A549 (cell line): ENCODE data around the gene COPS3. TPM values are rescaled to one million over a fixed set of nuclear protein-coding genes. Genes with fewer than 3 reads are reported as not detected.

Experiments
- ATAC-seq, 2 experiments: fragments of 200-7000 bp in 1 of 2; fragments of >200 bp in 1 of 2; cut with Nextera tagmentation in 1 of 2; cut with Tn5 transposase in 1 of 2; 3 replicates each; pipeline versions ENCODE4 v1.8.0 to v1.9.1; 2018 to 2020; ENCODE audit warnings: mild to moderate bottlenecking in 1 of 2, moderate library complexity in 1 of 2
- CTCF ChIA-PET: fragments of 300-600 bp; sonication (Branson Sonifier 250); formaldehyde crosslinking; extraction: SDS; loops from one replicate; lab custom pipeline; 2021; ENCODE audit warnings: antibody characterized with exemption, inconsistent platforms; lab: Yijun Ruan, JAX
- POLR2A ChIA-PET: fragments of 350-600 bp; formaldehyde crosslinking; extraction: SDS; loops from one replicate; lab custom pipeline; 2021; ENCODE audit warnings: antibody characterized with exemption, inconsistent platforms; lab: Yijun Ruan, JAX
- DNase-seq, 2 experiments: peaks; one replicate each; pipeline versions ENCODE4 v3.0.0 to v3.0.0-alpha.2; 2011 to 2016; ENCODE audit warnings: low read depth in 1 of 2, low spot score in 1 of 2
- FAIRE-seq: peaks from 2 replicates; lab custom pipeline; 2011; peaks lifted over from hg19 to GRCh38; lab: Jason Lieb, UNC
- H3K27ac ChIP-seq, 2 experiments: fragments of >200 bp; sonication (Bioruptor Twin); formaldehyde crosslinking; 3 replicates each; pipeline ENCODE4 v1.5.1; 2016 to 2017
- H3K4me1 ChIP-seq: fragments of >200 bp; sonication (Bioruptor Twin); formaldehyde crosslinking; 3 replicates; pipeline ENCODE4 v1.6.1; 2016
- H3K4me2 ChIP-seq: fragments of >200 bp; sonication (Bioruptor Twin); formaldehyde crosslinking; 3 replicates; pipeline ENCODE4 v1.6.1; 2016
- H3K4me3 ChIP-seq: fragments of >200 bp; sonication (Bioruptor Twin); formaldehyde crosslinking; 3 replicates; pipeline ENCODE4 v1.5.1; 2016
- H3K9me3 ChIP-seq: fragments of >200 bp; sonication (Bioruptor Twin); formaldehyde crosslinking; 3 replicates; pipeline ENCODE4 v1.6.1; 2016
- BHLHE40 ChIP-seq: IDR thresholded peaks from 2 replicates; pipeline ENCODE4 v1.6.1; 2012; ENCODE audit warnings: low read depth, low read length, inconsistent platforms
- CBX2 ChIP-seq: fragments of 200-600 bp; sonication (generic); IDR thresholded peaks from 2 replicates; pipeline ENCODE4 v1.6.1; 2016; ENCODE audit warnings: low read depth, mild to moderate bottlenecking, borderline replicate concordance
- CEBPB ChIP-seq, 2 experiments: fragments of >200 bp in 1 of 2; sonication (Bioruptor Twin) in 1 of 2; formaldehyde crosslinking in 1 of 2; IDR thresholded peaks; 2 replicates each; pipeline ENCODE4 v1.6.1; 2012 to 2016
- CHD2 ChIP-seq: fragments of 150-350 bp; IDR thresholded peaks from 2 replicates; pipeline ENCODE4 v1.6.1; 2014; ENCODE audit warnings: low read length; ENCODE audit not compliant: partially characterized antibody
- EHMT2 ChIP-seq: fragments of 200-600 bp; sonication (generic); IDR thresholded peaks from 2 replicates; pipeline ENCODE4 v1.6.1; 2016; ENCODE audit warnings: antibody characterized with exemption, low read depth, mild to moderate bottlenecking, moderate library complexity
- EP300 ChIP-seq, 2 experiments: fragments of >200 bp; sonication (Bioruptor Twin); formaldehyde crosslinking; IDR thresholded peaks; 2 replicates in 1 of 2; 3 replicates in 1 of 2; pipeline ENCODE4 v1.6.1; 2016 to 2017
- FOSB ChIP-seq: fragments of 250-450 bp; sonication (Bioruptor Pico); IDR thresholded peaks from 2 replicates; pipeline ENCODE4 v1.5.0; 2020; ENCODE audit warnings: mild to moderate bottlenecking, moderate library complexity
- FOSL2 ChIP-seq, 2 experiments: fragments of 450-650 bp in 1 of 2; fragments of >200 bp in 1 of 2; sonication (Bioruptor Twin) in 1 of 2; formaldehyde crosslinking; IDR thresholded peaks; 2 replicates each; pipeline versions ENCODE4 v1.5.0 to v1.6.1; 2016 to 2020; ENCODE audit warnings: mild to moderate bottlenecking in 1 of 2, moderate library complexity in 1 of 2
- HDAC2 ChIP-seq: fragments of 200-600 bp; sonication (generic); IDR thresholded peaks from 2 replicates; pipeline ENCODE4 v1.6.1; 2016
- HEYL ChIP-seq: fragments of 250-450 bp; sonication (Bioruptor Pico); IDR thresholded peaks from 2 replicates; pipeline ENCODE4 v1.8.0; 2021; ENCODE audit warnings: mild to moderate bottlenecking, moderate library complexity
- HOXA7 ChIP-seq: fragments of 250-450 bp; sonication (Bioruptor Pico); IDR thresholded peaks from 2 replicates; pipeline ENCODE4 v1.5.0; 2020; ENCODE audit warnings: mild to moderate bottlenecking, moderate library complexity
- HOXB5 ChIP-seq: fragments of 250-450 bp; sonication (Bioruptor Pico); IDR thresholded peaks from 2 replicates; pipeline ENCODE4 v1.5.0; 2020; ENCODE audit warnings: mild to moderate bottlenecking, moderate library complexity
- JUN ChIP-seq, 2 experiments: fragments of >200 bp; sonication (Bioruptor Twin); formaldehyde crosslinking; IDR thresholded peaks; 2 replicates in 1 of 2; 3 replicates in 1 of 2; pipeline ENCODE4 v1.6.1; 2016 to 2017
- JUNB ChIP-seq: fragments of >200 bp; sonication (Bioruptor Twin); formaldehyde crosslinking; IDR thresholded peaks from 2 replicates; pipeline ENCODE4 v1.6.1; 2016
- KDM5A ChIP-seq: fragments of 200-600 bp; sonication (generic); IDR thresholded peaks from 2 replicates; pipeline ENCODE4 v1.6.1; 2016; ENCODE audit warnings: antibody characterized with exemption, mild to moderate bottlenecking
- MAFK ChIP-seq: fragments of 450-650 bp; IDR thresholded peaks from 2 replicates; pipeline ENCODE4 v1.6.1; 2014; ENCODE audit not compliant: partially characterized antibody
- NFE2L2 ChIP-seq: fragments of 150-350 bp; conservative IDR thresholded peaks from 2 replicates; pipeline ENCODE4 v1.6.1; 2014; ENCODE audit warnings: low read length
- NPAS2 ChIP-seq: fragments of 250-450 bp; sonication (Bioruptor Pico); IDR thresholded peaks from 2 replicates; pipeline ENCODE4 v1.8.0; 2022; ENCODE audit warnings: mild to moderate bottlenecking, moderate library complexity, borderline replicate concordance
- NR3C1 ChIP-seq: fragments of >200 bp; sonication (Bioruptor Twin); formaldehyde crosslinking; IDR thresholded peaks from 3 replicates; pipeline ENCODE4 v1.6.1; 2017
- PHF8 ChIP-seq: fragments of 200-600 bp; sonication (generic); IDR thresholded peaks from 2 replicates; pipeline ENCODE4 v1.6.1; 2016; ENCODE audit warnings: low read depth, mild to moderate bottlenecking, antibody characterized with exemption, moderate library complexity, borderline replicate concordance
- POLR2AphosphoS2 ChIP-seq: conservative IDR thresholded peaks from 2 replicates; pipeline ENCODE4 v1.6.1; 2012; ENCODE audit warnings: low read length, improper control_type of control experiment, inconsistent platforms
- RAD21 ChIP-seq, 2 experiments: fragments of >200 bp in 1 of 2; sonication (Bioruptor Twin) in 1 of 2; formaldehyde crosslinking in 1 of 2; IDR thresholded peaks in 1 of 2; conservative IDR thresholded peaks in 1 of 2; 2 replicates in 1 of 2; 3 replicates in 1 of 2; pipeline ENCODE4 v1.6.1; 2012 to 2018; ENCODE audit warnings: inconsistent platforms in 1 of 2
- RNF2 ChIP-seq: fragments of 200-600 bp; sonication (generic); IDR thresholded peaks from 2 replicates; pipeline ENCODE4 v1.6.1; 2016; ENCODE audit warnings: low read depth, mild to moderate bottlenecking, antibody characterized with exemption, moderate library complexity, borderline replicate concordance
- ZFP36 ChIP-seq: fragments of 450-650 bp; IDR thresholded peaks from 2 replicates; pipeline ENCODE4 v1.6.1; 2014; ENCODE audit warnings: borderline replicate concordance; ENCODE audit not compliant: partially characterized antibody
- ZNF302 ChIP-seq: fragments of 250-450 bp; sonication (Bioruptor Pico); IDR thresholded peaks from 2 replicates; pipeline ENCODE4 v1.9.0; 2021; ENCODE audit warnings: inconsistent platforms, mild to moderate bottlenecking, moderate library complexity
- WGBS: methylation state at CpG from one replicate; pipeline ENCODE4 v1.1.6; 2017; ENCODE audit errors: missing lambda C conversion rate; 5-methylcytosine and 5-hydroxymethylcytosine counted together
- polyA plus RNA-seq, 4 experiments: library from polyadenylated mRNA; depleted of rRNA in 3 of 4; stranded (reverse); fragments of >200 nt; fragmentation: RNase III in 1 of 4; extraction: RNeasy Plus Mini Kit Qiagen cat#74134 plus additional on column Dnase treatment in 1 of 4; gene quantifications; 2 replicates in 3 of 4; 3 replicates in 1 of 4; pipeline ENCODE4 v1.2.3, GENCODE V29; 2011 to 2017
- TF ChIP-seq, protein P1 (sequence below): fragments of >200 bp; sonication (Bioruptor Twin); formaldehyde crosslinking; IDR thresholded peaks from 3 replicates; pipeline ENCODE4 v1.5.1; 2016
- TF ChIP-seq, protein P2 (sequence below): fragments of 450-650 bp; IDR thresholded peaks from 2 replicates; pipeline ENCODE4 v1.6.1; 2014; ENCODE audit warnings: antibody characterized with exemption
- TF ChIP-seq, protein P3 (sequence below): IDR thresholded peaks from 2 replicates; pipeline ENCODE4 v1.6.1; 2012
- TF ChIP-seq, protein P4 (sequence below): fragments of >200 bp; sonication (Bioruptor Twin); formaldehyde crosslinking; IDR thresholded peaks from 2 replicates; pipeline ENCODE4 v1.6.1; 2016
- TF ChIP-seq, protein P5 (sequence below): fragments of 250-450 bp; sonication (Bioruptor Pico); IDR thresholded peaks from 2 replicates; pipeline ENCODE4 v1.5.0; 2020; ENCODE audit warnings: low read depth, mild to moderate bottlenecking, moderate library complexity
- TF ChIP-seq, protein P6 (sequence below): IDR thresholded peaks from 2 replicates; pipeline ENCODE4 v1.6.1; 2012
- TF ChIP-seq, protein P7 (sequence below): fragments of 250-450 bp; sonication (Bioruptor Pico); IDR thresholded peaks from 2 replicates; pipeline ENCODE4 v1.5.0; 2021; ENCODE audit warnings: mild to moderate bottlenecking, moderate library complexity, borderline replicate concordance

COPS3 gene
- polyA plus RNA-seq, 2 of the 4 experiments (the other 2 are of a cell fraction) = 149 to 204 TPM

DNA sequence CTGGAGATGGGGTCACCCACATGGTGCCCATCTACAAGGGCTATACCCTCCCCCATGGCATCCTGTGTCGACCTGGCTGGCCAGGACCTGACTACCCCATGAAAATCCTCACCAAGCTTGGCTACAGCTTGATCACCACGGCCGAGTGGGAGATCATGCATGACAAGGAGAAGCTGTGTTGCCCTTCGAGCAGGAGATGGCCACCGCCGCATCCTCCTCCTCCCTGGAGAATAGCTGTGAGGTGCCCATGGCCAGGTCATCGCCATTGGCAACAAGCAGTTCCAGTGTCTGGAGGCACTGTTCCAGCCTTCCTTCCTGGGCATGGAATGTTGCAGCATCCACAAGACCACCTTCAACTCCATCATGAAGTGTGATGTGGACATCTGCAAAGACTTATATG, 38.8 kb downstream of the COPS3 start:
- no peak overlapping the region for H3K27ac ChIP-seq
- FAIRE-seq (no peak), ATAC-seq (no peak), DNase-seq (no peak)
- H3K4me3 ChIP-seq = no peak overlapping the region
- H3K4me1 ChIP-seq = peaks cover 6% of the 10 kb centered on the region; the same call in 1 of the 3 replicates
- no peak overlapping the region for H3K4me2 ChIP-seq
- no peaks in the 10 kb centered on the region for H3K9me3 ChIP-seq
- WGBS = 86% methylated on average over 7 of the region's 7 CpGs
- POLR2A ChIA-PET = no interaction called here
- TF ChIP-seq, protein P1, sequence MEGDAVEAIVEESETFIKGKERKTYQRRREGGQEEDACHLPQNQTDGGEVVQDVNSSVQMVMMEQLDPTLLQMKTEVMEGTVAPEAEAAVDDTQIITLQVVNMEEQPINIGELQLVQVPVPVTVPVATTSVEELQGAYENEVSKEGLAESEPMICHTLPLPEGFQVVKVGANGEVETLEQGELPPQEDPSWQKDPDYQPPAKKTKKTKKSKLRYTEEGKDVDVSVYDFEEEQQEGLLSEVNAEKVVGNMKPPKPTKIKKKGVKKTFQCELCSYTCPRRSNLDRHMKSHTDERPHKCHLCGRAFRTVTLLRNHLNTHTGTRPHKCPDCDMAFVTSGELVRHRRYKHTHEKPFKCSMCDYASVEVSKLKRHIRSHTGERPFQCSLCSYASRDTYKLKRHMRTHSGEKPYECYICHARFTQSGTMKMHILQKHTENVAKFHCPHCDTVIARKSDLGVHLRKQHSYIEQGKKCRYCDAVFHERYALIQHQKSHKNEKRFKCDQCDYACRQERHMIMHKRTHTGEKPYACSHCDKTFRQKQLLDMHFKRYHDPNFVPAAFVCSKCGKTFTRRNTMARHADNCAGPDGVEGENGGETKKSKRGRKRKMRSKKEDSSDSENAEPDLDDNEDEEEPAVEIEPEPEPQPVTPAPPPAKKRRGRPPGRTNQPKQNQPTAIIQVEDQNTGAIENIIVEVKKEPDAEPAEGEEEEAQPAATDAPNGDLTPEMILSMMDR = no peak
- TF ChIP-seq HOXB5 (no peak), CHD2 (no peak), PHF8 (no peak), NFE2L2 (no peak), POLR2AphosphoS2 (no peak), EHMT2 (no peak), KDM5A (no peak), FOSL2 (IDR thresholded peaks at IDR 0.05) (no peak), FOSL2 (CRISPR knock-in tag; IDR thresholded peaks at IDR 0.05) (no peak), HEYL (CRISPR knock-in tag) (no peak), RNF2 (no peak), CEBPB (IDR thresholded peaks at IDR 0.05) (no peak), JUNB (no peak), BHLHE40 (no peak), NR3C1 (no peak), RAD21 (conservative IDR thresholded peaks at IDR 0.05 in 1 of 2, IDR thresholded peaks at IDR 0.05 in 1 of 2) (no peak)
- TF ChIP-seq, protein P2, sequence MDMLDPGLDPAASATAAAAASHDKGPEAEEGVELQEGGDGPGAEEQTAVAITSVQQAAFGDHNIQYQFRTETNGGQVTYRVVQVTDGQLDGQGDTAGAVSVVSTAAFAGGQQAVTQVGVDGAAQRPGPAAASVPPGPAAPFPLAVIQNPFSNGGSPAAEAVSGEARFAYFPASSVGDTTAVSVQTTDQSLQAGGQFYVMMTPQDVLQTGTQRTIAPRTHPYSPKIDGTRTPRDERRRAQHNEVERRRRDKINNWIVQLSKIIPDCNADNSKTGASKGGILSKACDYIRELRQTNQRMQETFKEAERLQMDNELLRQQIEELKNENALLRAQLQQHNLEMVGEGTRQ = no peak
- TF ChIP-seq, protein P3, sequence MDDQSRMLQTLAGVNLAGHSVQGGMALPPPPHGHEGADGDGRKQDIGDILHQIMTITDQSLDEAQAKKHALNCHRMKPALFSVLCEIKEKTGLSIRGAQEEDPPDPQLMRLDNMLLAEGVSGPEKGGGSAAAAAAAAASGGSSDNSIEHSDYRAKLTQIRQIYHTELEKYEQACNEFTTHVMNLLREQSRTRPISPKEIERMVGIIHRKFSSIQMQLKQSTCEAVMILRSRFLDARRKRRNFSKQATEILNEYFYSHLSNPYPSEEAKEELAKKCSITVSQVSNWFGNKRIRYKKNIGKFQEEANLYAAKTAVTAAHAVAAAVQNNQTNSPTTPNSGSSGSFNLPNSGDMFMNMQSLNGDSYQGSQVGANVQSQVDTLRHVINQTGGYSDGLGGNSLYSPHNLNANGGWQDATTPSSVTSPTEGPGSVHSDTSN = no peak
- TF ChIP-seq, protein P4, sequence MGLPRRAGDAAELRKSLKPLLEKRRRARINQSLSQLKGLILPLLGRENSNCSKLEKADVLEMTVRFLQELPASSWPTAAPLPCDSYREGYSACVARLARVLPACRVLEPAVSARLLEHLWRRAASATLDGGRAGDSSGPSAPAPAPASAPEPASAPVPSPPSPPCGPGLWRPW = no peak
- CTCF ChIA-PET = interaction anchor here (1.4 kb wide), 1 partner anchor 28 kb away, joined by 3 read pairs; no protein-coding TSS in a partner anchor

DNA sequence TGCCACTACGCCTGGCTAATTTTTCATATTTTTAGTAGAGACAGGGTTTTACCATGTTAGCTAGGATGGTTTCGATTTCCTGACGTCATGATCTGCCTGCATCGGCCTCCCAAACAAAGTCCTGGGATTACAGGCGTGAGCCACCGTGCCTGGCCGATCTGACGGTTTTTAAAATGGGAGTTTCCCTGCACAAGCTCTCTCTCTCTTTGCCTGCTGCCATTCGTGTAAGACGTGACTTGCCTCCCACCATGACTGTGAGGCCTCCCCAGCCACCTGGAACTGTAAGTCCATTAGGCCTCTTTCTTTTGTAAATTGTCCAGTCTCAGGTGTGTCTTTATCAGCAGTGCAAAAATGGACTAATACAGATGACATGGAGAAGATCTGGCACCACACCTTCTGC, 39.4 kb downstream of the COPS3 start:
- POLR2A ChIA-PET = no interaction called here
- DNase-seq = no peak
- TF ChIP-seq CBX2 (no peak), ZFP36 (no peak), HOXB5 (no peak), MAFK (no peak), EP300 (IDR thresholded peaks at IDR 0.05) (no peak), HOXA7 (no peak), JUN (IDR thresholded peaks at IDR 0.05) (no peak), FOSB (no peak), NFE2L2 (no peak), CEBPB (IDR thresholded peaks at IDR 0.05) (no peak), ZNF302 (CRISPR knock-in tag) (no peak), RAD21 (conservative IDR thresholded peaks at IDR 0.05 in 1 of 2, IDR thresholded peaks at IDR 0.05 in 1 of 2) (no peak), KDM5A (no peak), HDAC2 (no peak), NPAS2 (CRISPR knock-in tag) (no peak)
- TF ChIP-seq, protein P4 = no peak
- TF ChIP-seq, protein P5, sequence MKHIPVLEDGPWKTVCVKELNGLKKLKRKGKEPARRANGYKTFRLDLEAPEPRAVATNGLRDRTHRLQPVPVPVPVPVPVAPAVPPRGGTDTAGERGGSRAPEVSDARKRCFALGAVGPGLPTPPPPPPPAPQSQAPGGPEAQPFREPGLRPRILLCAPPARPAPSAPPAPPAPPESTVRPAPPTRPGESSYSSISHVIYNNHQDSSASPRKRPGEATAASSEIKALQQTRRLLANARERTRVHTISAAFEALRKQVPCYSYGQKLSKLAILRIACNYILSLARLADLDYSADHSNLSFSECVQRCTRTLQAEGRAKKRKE (CRISPR knock-in tag) = no peak
- TF ChIP-seq, protein P6, sequence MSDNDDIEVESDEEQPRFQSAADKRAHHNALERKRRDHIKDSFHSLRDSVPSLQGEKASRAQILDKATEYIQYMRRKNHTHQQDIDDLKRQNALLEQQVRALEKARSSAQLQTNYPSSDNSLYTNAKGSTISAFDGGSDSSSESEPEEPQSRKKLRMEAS = no peak
- TF ChIP-seq, protein P7, sequence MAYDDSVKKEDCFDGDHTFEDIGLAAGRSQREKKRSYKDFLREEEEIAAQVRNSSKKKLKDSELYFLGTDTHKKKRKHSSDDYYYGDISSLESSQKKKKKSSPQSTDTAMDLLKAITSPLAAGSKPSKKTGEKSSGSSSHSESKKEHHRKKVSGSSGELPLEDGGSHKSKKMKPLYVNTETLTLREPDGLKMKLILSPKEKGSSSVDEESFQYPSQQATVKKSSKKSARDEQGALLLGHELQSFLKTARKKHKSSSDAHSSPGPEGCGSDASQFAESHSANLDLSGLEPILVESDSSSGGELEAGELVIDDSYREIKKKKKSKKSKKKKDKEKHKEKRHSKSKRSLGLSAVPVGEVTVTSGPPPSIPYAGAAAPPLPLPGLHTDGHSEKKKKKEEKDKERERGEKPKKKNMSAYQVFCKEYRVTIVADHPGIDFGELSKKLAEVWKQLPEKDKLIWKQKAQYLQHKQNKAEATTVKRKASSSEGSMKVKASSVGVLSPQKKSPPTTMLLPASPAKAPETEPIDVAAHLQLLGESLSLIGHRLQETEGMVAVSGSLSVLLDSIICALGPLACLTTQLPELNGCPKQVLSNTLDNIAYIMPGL (CRISPR knock-in tag) = no peak
- TF ChIP-seq, all 56 proteins: peak for 0
- FAIRE-seq = no peak
- CTCF ChIA-PET = interaction anchor here (1.4 kb wide), 1 partner anchor 28 kb away, joined by 3 read pairs; no protein-coding TSS in a partner anchor
- H3K4me3 ChIP-seq = no peak overlapping the region
- no peak overlapping the region for H3K27ac ChIP-seq
- H3K9me3 ChIP-seq = no peaks in the 10 kb centered on the region
- peaks cover 6% of the 10 kb centered on the region; the same call in 1 of the 3 replicates for H3K4me1 ChIP-seq
- no peak for ATAC-seq
- H3K4me2 ChIP-seq = no peak overlapping the region
- WGBS = 87% methylated on average over 10 of the region's 10 CpGs
